ENCODE measurements around the gene AKR1D1.

- TF ChIP-seq CTCF (conservative IDR thresholded peaks at IDR 0.05 in 1 of 2, IDR thresholded peaks at IDR 0.05 in 1 of 2; ENCODE audit: low read depth in 1 of 2, low read length in 2 of 2) (no peak), EZH2 (IDR thresholded peaks at IDR 0.05; ENCODE audit: low read length, missing control alignments) (no peak)
Measured at GRCh38 chr7:138144958-138145357, 68.7 kb downstream of the AKR1D1 start.
